HepG2 (cell line): Measurements from ENCODE around the gene TCAF1. TPM values are rescaled to one million over a fixed set of nuclear protein-coding genes. Genes with fewer than 3 reads are reported as not detected.

Experiments used
- ARID5B ChIP-seq: IDR thresholded peaks from 2 replicates; pipeline ENCODE4 v1.4.0; 2020; ENCODE audit warnings: mild to moderate bottlenecking, missing genetic modification reagents
- KDM5B ChIP-seq: sonication (generic); formaldehyde crosslinking; IDR thresholded peaks from 2 replicates; pipeline ENCODE4 v1.4.0; 2020; ENCODE audit warnings: missing genetic modification reagents, mild to moderate bottlenecking, borderline replicate concordance
- ZNF205 ChIP-seq: IDR thresholded peaks from 2 replicates; pipeline ENCODE4 v1.6.1; 2018; ENCODE audit warnings: missing biosample characterization, missing genetic modification reagents
- ZNF501 ChIP-seq: sonication (generic); formaldehyde crosslinking; IDR thresholded peaks from 2 replicates; pipeline ENCODE4 v1.5.1; 2020; ENCODE audit warnings: mild to moderate bottlenecking, moderate library complexity, missing genetic modification reagents
- ZNF746 ChIP-seq: sonication (generic); formaldehyde crosslinking; IDR thresholded peaks from 2 replicates; pipeline ENCODE4 v1.8.0; 2022; ENCODE audit warnings: mild to moderate bottlenecking, missing genetic modification reagents
- polyA plus RNA-seq, 8 experiments: library from polyadenylated mRNA; depleted of rRNA in 3 of 8; stranded (reverse) in 7 of 8; unstranded in 1 of 8; fragments of >200 nt; fragmentation: Illumina TruSeq in 4 of 8; extraction: Trizol in 4 of 8; gene quantifications; 2 replicates each; pipeline versions ENCODE4 v1.2.1 to v1.2.3, GENCODE V29; 2011 to 2016; ENCODE audit warnings: low read depth in 4 of 8, missing spikeins in 1 of 8, mixed read lengths in 1 of 8; ENCODE audit not compliant: insufficient read depth in 1 of 8
- total RNA-seq, 5 experiments: library from RNA; depleted of rRNA; stranded (reverse); fragments of >200 nt; fragmentation: Illumina TruSeq; extraction: Trizol; gene quantifications; 2 replicates each; pipeline ENCODE4 v1.2.3, GENCODE V29; 2016; ENCODE audit warnings: low read depth in 1 of 5
- TF ChIP-seq, protein P1 (sequence below): sonication (generic); formaldehyde crosslinking; IDR thresholded peaks from 2 replicates; pipeline ENCODE4 v1.4.0; 2020; ENCODE audit warnings: mild to moderate bottlenecking, missing genetic modification reagents
- TF ChIP-seq, protein P2 (sequence below): IDR thresholded peaks from 2 replicates; pipeline ENCODE4 v1.6.1; 2012; ENCODE audit warnings: low read length, improper control_type of control experiment

The TCAF1 gene
- total and polyA plus RNA-seq, 2 of the 13 experiments (the other 11 are each of a cell fraction or from before 2014, with no cell fraction given), result 36.2 to 101 TPM

DNA sequence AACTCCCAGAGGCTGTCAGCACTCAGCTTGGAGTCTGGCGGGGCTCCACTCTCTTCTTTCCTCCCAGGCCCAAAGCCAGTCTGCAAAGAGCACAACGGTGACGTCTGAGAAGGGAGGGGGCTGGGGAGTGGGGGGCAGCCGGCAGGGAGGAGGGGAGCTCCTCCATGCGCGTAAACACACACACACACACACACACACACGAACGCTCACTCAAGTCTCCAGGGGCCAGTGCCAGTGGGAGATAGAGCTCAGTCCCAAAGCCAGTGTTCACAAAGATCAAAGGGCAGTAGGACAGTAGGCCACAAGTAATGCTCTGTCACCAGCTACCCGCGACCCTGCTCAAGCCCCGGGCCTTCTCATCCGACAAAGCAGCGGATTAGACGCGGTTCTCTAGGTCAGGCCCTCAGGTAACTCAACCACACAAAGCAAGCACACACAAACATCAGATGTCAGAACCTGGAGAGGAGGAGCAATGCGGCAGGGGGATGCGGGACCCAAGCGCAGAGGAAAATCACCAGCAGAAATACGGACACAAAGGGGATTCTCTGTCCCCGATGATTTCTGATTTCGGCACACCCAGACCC lies 19.9 kb downstream of the TCAF1 start (continued):
- peak; percentile 76 for TF ChIP-seq ARID5B (CRISPR knock-in tag)
- TF ChIP-seq ZNF746, result peak; percentile 74
- TF ChIP-seq, protein P1, sequence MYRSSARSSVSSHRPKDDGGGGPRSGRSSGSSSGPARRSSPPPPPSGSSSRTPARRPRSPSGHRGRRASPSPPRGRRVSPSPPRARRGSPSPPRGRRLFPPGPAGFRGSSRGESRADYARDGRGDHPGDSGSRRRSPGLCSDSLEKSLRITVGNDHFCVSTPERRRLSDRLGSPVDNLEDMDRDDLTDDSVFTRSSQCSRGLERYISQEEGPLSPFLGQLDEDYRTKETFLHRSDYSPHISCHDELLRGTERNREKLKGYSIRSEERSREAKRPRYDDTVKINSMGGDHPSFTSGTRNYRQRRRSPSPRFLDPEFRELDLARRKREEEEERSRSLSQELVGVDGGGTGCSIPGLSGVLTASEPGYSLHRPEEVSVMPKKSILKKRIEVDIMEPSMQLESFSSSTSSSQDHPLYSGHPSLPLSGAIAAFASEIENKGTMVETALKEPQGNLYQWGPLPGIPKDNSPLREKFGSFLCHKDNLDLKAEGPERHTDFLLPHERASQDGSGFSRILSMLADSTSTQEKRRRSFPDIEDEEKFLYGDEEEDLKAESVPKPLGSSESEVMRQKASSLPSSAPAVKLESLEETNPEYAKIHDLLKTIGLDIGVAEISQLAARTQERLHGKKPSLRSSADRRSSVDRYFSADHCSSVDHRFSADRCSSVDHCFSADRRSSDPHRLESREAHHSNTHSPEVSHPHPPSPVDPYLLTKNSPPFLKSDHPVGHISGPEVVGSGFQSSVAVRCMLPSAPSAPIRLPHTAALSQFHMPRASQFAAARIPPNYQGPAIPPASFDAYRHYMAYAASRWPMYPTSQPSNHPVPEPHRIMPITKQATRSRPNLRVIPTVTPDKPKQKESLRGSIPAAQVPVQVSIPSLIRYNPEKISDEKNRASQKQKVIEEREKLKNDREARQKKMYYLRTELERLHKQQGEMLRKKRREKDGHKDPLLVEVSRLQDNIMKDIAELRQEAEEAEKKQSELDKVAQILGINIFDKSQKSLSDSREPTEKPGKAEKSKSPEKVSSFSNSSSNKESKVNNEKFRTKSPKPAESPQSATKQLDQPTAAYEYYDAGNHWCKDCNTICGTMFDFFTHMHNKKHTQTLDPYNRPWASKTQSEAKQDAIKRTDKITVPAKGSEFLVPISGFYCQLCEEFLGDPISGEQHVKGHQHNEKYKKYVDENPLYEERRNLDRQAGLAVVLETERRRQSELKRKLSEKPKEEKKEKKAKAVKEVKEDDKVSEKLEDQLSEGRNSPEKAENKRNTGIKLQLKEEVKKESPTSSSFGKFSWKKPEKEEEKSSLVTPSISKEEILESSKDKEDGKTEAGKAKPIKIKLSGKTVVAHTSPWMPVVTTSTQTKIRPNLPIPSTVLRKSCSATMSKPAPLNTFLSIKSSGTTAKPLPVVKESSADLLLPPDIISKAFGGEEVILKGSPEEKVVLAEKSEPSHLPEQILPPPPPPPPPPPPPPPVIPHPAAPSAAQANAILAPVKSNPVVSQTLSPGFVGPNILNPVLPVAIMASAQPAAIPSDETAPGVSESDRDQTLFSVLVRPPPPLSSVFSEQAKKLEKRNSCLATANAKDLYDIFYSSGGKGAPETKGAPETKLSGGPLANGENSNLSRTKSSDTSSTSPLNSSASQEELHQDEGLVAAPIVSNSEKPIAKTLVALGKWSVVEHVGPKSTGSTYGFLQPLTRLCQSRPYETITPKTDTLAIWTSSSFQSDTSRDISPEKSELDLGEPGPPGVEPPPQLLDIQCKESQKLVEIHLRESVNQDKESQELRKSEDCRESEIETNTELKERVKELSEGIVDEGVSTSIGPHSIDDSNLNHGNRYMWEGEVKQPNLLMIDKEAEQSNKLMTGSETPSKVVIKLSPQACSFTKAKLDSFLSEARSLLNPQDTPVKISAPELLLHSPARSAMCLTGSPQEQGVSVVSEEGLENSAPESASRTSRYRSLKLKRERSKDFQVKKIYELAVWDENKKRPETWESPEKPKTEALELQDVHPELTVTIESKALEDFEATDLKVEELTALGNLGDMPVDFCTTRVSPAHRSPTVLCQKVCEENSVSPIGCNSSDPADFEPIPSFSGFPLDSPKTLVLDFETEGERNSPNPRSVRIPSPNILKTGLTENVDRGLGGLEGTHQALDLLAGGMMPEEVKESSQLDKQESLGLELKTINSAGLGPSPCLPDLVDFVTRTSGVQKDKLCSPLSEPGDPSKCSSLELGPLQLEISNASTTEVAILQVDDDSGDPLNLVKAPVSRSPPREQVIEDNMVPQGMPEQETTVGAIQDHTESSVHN (CRISPR knock-in tag), result peak; percentile 57; the same call in 1 of the 2 replicates
- no peak for TF ChIP-seq ZNF501 (CRISPR knock-in tag)
- TF ChIP-seq, protein P2, sequence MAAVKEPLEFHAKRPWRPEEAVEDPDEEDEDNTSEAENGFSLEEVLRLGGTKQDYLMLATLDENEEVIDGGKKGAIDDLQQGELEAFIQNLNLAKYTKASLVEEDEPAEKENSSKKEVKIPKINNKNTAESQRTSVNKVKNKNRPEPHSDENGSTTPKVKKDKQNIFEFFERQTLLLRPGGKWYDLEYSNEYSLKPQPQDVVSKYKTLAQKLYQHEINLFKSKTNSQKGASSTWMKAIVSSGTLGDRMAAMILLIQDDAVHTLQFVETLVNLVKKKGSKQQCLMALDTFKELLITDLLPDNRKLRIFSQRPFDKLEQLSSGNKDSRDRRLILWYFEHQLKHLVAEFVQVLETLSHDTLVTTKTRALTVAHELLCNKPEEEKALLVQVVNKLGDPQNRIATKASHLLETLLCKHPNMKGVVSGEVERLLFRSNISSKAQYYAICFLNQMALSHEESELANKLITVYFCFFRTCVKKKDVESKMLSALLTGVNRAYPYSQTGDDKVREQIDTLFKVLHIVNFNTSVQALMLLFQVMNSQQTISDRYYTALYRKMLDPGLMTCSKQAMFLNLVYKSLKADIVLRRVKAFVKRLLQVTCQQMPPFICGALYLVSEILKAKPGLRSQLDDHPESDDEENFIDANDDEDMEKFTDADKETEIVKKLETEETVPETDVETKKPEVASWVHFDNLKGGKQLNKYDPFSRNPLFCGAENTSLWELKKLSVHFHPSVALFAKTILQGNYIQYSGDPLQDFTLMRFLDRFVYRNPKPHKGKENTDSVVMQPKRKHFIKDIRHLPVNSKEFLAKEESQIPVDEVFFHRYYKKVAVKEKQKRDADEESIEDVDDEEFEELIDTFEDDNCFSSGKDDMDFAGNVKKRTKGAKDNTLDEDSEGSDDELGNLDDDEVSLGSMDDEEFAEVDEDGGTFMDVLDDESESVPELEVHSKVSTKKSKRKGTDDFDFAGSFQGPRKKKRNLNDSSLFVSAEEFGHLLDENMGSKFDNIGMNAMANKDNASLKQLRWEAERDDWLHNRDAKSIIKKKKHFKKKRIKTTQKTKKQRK, result no peak
- peak; percentile 28; the same call in 1 of the 2 replicates for TF ChIP-seq KDM5B (CRISPR knock-in tag)
- 0 out of 2 replicates have a peak, but pooled peaks have one; percentile 8 for TF ChIP-seq ZNF205 (CRISPR knock-in tag)
